Loucy (cell line): Measurements from ENCODE around the gene ICE1.

Experiments
- H2AFZ ChIP-seq: fragments of 200-600 bp; sonication (generic); 2 replicates; pipeline ENCODE4 v1.6.0; 2016; ENCODE audit warnings: antibody characterized with exemption, mild to moderate bottlenecking, low read length, moderate library complexity
- H3F3A ChIP-seq: fragments of 200-600 bp; 2 replicates; pipeline ENCODE4 v1.6.0; 2016; ENCODE audit warnings: antibody characterized with exemption, low read depth, mild to moderate bottlenecking
- H3K27me3 ChIP-seq: fragments of 200-600 bp; sonication (generic); 2 replicates; pipeline ENCODE4 v1.6.1; 2014; ENCODE audit warnings: low read length, mild to moderate bottlenecking; ENCODE audit not compliant: insufficient read depth, poor library complexity, severe bottlenecking
- H3K36me3 ChIP-seq: fragments of 200-600 bp; sonication (generic); 2 replicates; pipeline ENCODE4 v1.6.1; 2016; ENCODE audit warnings: low read length; ENCODE audit not compliant: insufficient read depth
- H3K4me1 ChIP-seq: fragments of 200-600 bp; sonication (generic); 2 replicates; pipeline ENCODE4 v1.5.1; 2014; ENCODE audit warnings: low read length, mild to moderate bottlenecking; ENCODE audit not compliant: insufficient read depth, poor library complexity, severe bottlenecking
- H3K4me2 ChIP-seq: fragments of 200-600 bp; sonication (generic); 2 replicates; pipeline ENCODE4 v1.6.0; 2014; ENCODE audit warnings: antibody characterized with exemption, low read length, low read depth, mild to moderate bottlenecking; ENCODE audit not compliant: poor library complexity, severe bottlenecking
- H3K4me3 ChIP-seq: fragments of 200-600 bp; sonication (generic); 2 replicates; pipeline ENCODE4 v1.5.1; 2014; ENCODE audit warnings: low read length, mild to moderate bottlenecking, mixed read lengths; ENCODE audit not compliant: poor library complexity, severe bottlenecking
- H3K79me2 ChIP-seq: fragments of 200-600 bp; sonication (generic); 2 replicates; pipeline ENCODE4 v1.6.1; 2014; ENCODE audit warnings: low read length; ENCODE audit not compliant: insufficient read depth
- H3K9ac ChIP-seq: fragments of 200-600 bp; sonication (generic); 2 replicates; pipeline ENCODE4 v1.6.0; 2014; ENCODE audit warnings: mild to moderate bottlenecking, low read depth, low read length, moderate library complexity; ENCODE audit not compliant: poor library complexity, severe bottlenecking
- H3K9me2 ChIP-seq: fragments of 200-600 bp; sonication (generic); replicated peaks from 2 replicates; pipeline ENCODE4 v1.6.1; 2016; ENCODE audit warnings: low read depth, low read length, mixed read lengths
- H3K9me3 ChIP-seq: fragments of 200-600 bp; sonication (generic); 2 replicates; pipeline ENCODE4 v1.6.1; 2014; ENCODE audit warnings: mild to moderate bottlenecking, antibody characterized with exemption, low read length, low read depth; ENCODE audit not compliant: insufficient read depth
- H4K20me1 ChIP-seq: fragments of 200-600 bp; sonication (generic); 2 replicates; pipeline ENCODE4 v1.6.0; 2014; ENCODE audit warnings: antibody characterized with exemption, low read length, mild to moderate bottlenecking; ENCODE audit not compliant: insufficient read depth, poor library complexity, severe bottlenecking
- EZH2phosphoT487 ChIP-seq: fragments of 200-600 bp; IDR thresholded peaks from 2 replicates; pipeline ENCODE4 v1.6.1; 2018; ENCODE audit warnings: antibody characterized with exemption, mild to moderate bottlenecking, moderate library complexity, borderline replicate concordance
- TF ChIP-seq, protein P1 (sequence below): fragments of 200-600 bp; sonication (generic); conservative IDR thresholded peaks from 2 replicates; pipeline ENCODE4 v1.5.1; 2014; ENCODE audit warnings: mild to moderate bottlenecking, antibody characterized with exemption, low read length

Gene ICE1

DNA sequence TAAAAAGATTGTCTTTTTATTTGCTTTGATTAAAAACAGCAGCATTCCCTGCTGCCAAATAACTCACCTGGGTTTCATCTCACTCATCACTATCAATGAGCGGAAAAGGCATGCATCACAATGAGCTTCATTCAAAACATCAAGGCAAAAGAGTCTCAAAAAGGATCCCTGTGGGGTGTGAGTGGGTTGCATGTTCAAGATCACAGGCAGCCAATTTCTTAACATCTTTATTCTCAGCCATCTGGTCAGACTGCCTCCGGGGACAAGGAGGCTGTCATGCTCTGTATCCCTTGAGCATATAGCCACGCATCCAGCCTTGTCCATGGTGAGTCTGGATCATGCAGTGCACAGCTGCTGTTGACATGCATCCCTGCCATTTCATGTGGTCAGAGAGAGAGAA lies 117.1 kb downstream of the ICE1 start:
- no peaks in the 10 kb centered on the region for H3K27me3 ChIP-seq
- H2AFZ ChIP-seq = no peak overlapping the region

More for the DNA sequence above, 117.1 kb downstream of the ICE1 start:
- Histone ChIP-seq H3K4me1 (no peaks in the 10 kb centered on the region), H3K9ac (no peak overlapping the region), H4K20me1 (no peaks in the 10 kb centered on the region), H3F3A (no peaks in the 10 kb centered on the region), H3K79me2 (no peaks in the 10 kb centered on the region), H3K4me2 (no peak overlapping the region), H3K36me3 (no peaks in the 10 kb centered on the region), H3K4me3 (no peak overlapping the region), H3K9me2 (no peaks in the 10 kb centered on the region), H3K9me3 (no peaks in the 10 kb centered on the region)
- TF ChIP-seq, protein P1, sequence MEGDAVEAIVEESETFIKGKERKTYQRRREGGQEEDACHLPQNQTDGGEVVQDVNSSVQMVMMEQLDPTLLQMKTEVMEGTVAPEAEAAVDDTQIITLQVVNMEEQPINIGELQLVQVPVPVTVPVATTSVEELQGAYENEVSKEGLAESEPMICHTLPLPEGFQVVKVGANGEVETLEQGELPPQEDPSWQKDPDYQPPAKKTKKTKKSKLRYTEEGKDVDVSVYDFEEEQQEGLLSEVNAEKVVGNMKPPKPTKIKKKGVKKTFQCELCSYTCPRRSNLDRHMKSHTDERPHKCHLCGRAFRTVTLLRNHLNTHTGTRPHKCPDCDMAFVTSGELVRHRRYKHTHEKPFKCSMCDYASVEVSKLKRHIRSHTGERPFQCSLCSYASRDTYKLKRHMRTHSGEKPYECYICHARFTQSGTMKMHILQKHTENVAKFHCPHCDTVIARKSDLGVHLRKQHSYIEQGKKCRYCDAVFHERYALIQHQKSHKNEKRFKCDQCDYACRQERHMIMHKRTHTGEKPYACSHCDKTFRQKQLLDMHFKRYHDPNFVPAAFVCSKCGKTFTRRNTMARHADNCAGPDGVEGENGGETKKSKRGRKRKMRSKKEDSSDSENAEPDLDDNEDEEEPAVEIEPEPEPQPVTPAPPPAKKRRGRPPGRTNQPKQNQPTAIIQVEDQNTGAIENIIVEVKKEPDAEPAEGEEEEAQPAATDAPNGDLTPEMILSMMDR = no peak
- no peak for TF ChIP-seq EZH2phosphoT487
